Measurements from ENCODE around the gene RAD51AP2. TPM values are rescaled to one million over a fixed set of nuclear protein-coding genes. Genes with fewer than 3 reads are reported as not detected.
"Not testable (repeated sequence)": the region's sequence is repeated elsewhere in the genome, so short reads cannot be mapped to it uniquely, and the experiment has no call there.

RAD51AP2 gene
- total RNA-seq, 4 donors from 2014 or later, result not detected

DNA sequence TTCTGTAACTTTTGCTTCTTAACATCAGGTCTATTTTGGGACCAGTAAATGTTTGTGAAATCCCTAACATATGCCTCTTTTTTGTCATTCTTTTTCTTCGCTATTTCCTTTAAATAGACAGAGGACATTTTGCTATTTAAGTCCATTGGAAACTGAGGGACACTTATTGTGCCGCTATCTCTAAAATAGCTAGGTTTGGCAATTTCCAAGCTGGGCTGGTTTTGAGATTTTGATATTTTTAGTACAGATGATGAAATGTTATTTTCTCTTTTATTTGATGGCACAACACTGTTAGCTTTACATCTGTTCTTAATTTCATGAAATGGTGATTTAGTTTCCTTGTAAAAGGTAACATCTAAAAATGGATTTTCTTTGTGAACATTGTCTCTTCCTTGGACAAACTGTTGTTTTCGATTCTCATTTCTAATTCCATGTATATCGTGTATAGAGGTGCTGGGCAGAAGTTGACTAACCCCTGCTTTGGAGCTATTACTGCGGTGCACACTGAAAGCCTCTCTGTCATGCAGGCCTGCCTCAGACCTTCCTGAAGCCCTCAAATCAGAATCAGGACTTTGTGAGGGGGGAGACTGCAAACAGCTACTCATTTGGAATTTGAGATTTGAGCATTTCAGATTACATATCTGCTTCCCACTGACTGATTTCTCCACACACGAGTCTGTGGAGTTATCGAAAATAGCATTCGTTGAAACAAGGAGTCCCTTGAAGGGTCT lies 594 bp downstream of the RAD51AP2 start:
- DNase-seq (ENCODE audit: low spot score) (no peak), ATAC-seq (ENCODE audit: low FRiP score) (peak; percentile 4)
- TF ChIP-seq, protein P1, sequence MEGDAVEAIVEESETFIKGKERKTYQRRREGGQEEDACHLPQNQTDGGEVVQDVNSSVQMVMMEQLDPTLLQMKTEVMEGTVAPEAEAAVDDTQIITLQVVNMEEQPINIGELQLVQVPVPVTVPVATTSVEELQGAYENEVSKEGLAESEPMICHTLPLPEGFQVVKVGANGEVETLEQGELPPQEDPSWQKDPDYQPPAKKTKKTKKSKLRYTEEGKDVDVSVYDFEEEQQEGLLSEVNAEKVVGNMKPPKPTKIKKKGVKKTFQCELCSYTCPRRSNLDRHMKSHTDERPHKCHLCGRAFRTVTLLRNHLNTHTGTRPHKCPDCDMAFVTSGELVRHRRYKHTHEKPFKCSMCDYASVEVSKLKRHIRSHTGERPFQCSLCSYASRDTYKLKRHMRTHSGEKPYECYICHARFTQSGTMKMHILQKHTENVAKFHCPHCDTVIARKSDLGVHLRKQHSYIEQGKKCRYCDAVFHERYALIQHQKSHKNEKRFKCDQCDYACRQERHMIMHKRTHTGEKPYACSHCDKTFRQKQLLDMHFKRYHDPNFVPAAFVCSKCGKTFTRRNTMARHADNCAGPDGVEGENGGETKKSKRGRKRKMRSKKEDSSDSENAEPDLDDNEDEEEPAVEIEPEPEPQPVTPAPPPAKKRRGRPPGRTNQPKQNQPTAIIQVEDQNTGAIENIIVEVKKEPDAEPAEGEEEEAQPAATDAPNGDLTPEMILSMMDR (IDR thresholded peaks at IDR 0.05), result no peak

- DNase-seq (ENCODE audit: low spot score) (no peak), ATAC-seq (ENCODE audit: low FRiP score) (no peak)
- TF ChIP-seq, protein P1 (IDR thresholded peaks at IDR 0.05), result no peak
Observed at GRCh38 chr2:17515652-17516051, 2.6 kb downstream of the RAD51AP2 start.

DNA sequence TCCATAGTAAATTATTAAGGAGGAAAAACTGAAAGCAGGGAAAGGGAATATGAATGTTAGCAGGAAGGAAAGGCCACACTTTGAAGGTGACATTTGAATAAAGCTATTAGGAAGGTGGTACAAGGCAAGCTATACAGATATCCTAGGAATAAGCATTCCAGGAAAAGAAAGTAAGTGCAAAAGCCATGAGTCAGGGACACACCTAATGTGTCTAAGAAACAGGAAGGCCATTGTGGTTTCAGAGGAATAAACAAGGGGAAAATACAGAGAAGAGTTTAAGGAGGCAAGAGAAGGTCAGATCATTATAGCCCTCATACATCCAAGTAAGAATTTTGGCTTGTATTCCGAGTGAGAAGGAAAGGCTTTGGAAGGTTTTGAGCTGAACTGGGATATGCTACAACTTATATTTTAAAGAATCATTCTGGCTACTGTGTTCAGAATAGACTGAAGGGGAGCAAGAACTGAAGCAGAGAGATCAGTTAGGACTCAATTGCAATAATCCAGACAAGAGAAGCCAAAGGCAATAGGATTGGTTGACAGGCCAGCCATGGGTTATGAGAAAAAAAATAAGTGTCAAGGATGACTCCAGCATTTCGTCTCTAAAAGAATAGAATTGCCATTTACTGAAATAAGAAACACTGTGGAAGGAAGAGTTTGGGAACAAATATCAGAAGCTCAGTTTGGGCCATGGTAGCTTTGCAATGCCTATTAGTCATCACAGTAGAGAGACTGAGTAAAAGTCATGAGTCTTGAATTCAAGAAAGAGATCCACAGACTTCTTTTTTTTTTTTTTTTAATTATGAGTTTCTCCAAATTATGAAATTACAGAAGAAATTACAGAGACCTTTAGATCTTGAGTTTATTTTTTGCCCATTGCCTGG lies 11.3 kb downstream of the RAD51AP2 start:
- ATAC-seq (ENCODE audit: low FRiP score), result no peak
- TF ChIP-seq, protein P1 (IDR thresholded peaks at IDR 0.05), result no peak

GRCh38 chr2:17497718-17498117 lies 20.5 kb downstream of the RAD51AP2 start:
- TF ChIP-seq, protein P1 (IDR thresholded peaks at IDR 0.05), result no peak
- ATAC-seq (ENCODE audit: low FRiP score) (no peak), DNase-seq (ENCODE audit: low spot score) (no peak)

More for the DNA sequence above, 11.3 kb downstream of the RAD51AP2 start:
- no peak for DNase-seq (ENCODE audit: low spot score)

DNA sequence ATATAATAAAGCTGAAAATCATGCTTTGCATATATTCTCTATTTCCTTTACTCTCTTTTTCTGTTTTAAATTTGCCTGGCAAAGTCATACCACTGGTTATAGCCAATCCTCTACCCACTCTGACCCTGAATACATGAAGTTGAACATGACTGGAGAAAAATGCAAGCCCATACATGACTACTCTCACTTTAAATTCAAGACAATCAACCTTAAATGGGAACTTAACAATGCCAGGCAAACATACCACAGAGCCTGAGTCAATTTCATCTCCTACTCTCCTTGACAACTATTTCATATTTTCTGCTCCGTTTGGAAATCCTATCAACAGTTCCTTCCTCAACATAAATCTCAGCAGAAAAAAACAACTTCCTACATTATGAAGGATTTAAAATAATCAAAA lies 22.6 kb downstream of the RAD51AP2 start:
- no peak for ATAC-seq (ENCODE audit: low FRiP score)
- no peak for DNase-seq (ENCODE audit: low spot score)

DNA sequence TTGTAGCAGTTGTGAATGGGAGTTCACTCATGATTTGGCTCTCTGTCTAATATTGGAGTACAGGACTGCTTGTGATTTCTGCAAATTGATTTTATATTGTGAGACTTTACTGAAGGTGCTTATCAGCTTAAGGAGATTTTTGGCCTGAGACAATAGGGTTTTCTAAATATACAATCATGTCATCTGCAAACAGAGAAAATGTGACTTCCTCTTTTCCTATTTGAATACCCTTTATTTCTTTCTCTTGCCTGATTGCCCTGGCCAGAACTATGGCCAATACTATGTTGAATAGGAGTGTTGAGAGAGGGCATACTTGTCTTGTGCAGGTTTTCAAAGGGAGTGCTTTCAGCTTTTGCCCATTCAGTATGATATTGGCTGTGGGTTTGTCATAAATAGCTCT lies 28.1 kb downstream of the RAD51AP2 start:
- ATAC-seq (ENCODE audit: low FRiP score), result not testable (repeated sequence)

More for the DNA sequence above, 22.6 kb downstream of the RAD51AP2 start:
- TF ChIP-seq, protein P1 (IDR thresholded peaks at IDR 0.05), result no peak

GRCh38 chr2:17488610-17489009 lies 29.6 kb downstream of the RAD51AP2 start:
- not testable (repeated sequence) for DNase-seq (ENCODE audit: low spot score); ATAC-seq (ENCODE audit: low FRiP score)

More for the DNA sequence above, 28.1 kb downstream of the RAD51AP2 start:
- DNase-seq (ENCODE audit: low spot score), result not testable (repeated sequence)
